HG03135 (cell line): Measurements from ENCODE around the gene AHI1.
"Not testable (repeated sequence)": the region's sequence is repeated elsewhere in the genome, so short reads cannot be mapped to it uniquely, and the experiment has no call there.

Experiments used
- ATAC-seq: cut with Tn5 transposase; IDR thresholded peaks from one replicate; pipeline ENCODE4 v1.9.1; 2021; ENCODE audit warnings: mild to moderate bottlenecking, moderate library complexity; ENCODE audit not compliant: unreplicated experiment

AHI1 gene

DNA sequence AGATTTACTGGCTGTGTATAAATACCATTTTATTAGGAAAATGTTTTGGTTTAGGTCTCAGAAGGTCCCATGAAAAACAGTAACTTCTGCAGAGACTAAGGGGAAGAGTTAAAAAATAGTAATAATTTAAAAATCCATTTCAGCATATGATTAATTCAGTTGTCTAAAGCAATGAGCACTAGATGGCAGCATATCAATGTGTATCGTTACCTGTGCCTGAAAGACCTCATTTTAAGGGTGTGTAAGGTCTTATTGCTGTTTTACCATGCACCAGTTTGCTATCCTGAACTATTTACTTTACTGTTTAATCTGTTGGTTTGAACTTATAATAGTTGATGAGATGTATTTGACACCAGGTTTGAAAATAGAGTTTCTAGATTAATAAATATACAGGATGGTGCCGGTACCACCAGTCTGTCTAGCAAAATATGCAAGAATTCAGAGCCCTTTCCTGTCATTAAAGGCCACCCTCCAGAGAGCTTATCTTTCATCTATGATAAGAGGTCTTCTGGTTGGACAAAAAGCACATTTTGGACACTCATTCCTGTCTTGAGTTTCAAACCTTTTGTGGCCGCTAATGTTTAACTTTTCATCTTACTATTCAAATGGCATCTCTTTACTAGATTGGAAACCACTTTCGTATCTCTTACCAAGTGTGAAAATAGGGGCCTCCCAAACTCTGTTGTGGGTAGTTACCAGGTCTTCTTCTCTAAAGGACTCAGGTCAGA, 8.9 kb upstream of the AHI1 start:
- ATAC-seq, result peak; percentile 84

DNA sequence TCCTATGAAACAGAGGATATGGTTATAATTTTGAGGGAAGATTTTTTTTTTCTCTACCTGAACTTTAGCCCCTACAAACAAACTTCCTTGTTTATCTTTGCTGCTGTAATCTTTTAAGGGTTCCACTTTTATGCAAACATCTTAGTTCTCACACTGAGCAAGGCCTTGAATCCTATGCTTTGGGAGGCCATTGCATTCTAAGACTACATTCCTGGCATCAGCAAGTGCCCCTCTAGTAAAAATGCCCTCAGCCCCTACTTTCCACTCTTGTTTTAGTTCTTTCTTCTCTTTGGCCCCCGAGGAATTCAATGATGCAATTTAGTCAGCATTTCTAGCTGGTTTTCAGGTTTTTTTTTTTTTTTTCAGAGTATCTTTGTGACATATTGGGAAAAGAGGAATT, 8.1 kb upstream of the AHI1 start:
- no peak for ATAC-seq

GRCh38 chr6:135505222-135505621, 7.7 kb upstream of the AHI1 start:
- ATAC-seq, result no peak

- ATAC-seq, result no peak
Observed at GRCh38 chr6:135504734-135505133, 7.2 kb upstream of the AHI1 start.

- ATAC-seq, result no peak
Observed at GRCh38 chr6:135503703-135504475, 6.3 kb upstream of the AHI1 start.

GRCh38 chr6:135499441-135500340, 2.2 kb upstream of the AHI1 start:
- no peak for ATAC-seq

GRCh38 chr6:135498185-135498841, 773 bp upstream of the AHI1 start:
- peak; percentile 46 for ATAC-seq

DNA sequence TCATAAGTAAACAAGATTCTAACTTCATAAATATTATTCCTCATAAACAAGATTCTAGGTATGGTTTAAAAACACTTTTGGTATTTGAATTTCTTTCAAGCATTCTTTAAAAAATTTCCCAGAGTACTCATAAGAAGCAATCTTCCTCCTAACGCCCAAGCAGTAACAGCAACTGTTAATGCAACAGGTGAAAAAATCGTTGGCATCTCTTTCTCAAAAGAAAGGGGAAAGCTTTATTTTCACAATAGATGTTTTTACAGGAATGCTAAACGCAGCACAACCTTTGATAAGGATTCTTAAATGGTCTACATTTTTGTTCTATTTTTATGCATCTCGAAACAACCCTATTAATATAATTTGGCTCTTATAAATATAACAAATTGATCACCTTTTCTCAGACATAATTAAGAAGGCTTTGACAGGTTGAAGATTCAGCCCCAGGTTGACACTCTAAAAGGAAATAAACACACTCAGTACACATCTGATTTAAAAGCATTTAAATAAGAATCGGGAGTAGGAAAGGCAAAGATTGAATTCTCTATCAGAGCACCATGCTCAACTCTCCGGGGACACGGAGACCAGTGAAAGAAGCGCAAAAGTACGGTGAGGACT, 634 bp downstream of the AHI1 start:
- ATAC-seq, result no peak

GRCh38 chr6:135493218-135493961, 4.2 kb downstream of the AHI1 start:
- no peak for ATAC-seq

DNA sequence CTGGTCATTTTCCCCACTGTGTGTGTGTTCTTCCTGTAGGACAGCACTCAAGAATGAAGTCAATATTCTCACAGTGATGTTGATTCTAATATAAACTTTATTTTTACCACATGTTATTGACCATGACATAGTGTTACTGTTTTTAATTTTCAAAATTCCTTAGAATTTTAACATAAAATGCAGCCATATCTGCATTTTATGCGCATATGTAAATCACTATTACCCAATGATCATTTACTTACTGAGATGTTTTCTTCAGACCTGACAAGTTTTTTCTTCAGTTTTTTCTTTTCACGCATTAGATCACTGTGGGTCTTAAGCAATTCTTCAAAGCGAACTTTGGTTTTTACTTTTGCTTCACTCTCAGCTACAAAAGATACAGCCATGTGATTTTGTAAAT, 7.2 kb downstream of the AHI1 start:
- ATAC-seq, result no peak

GRCh38 chr6:135488023-135488422, 9.5 kb downstream of the AHI1 start:
- ATAC-seq, result no peak

DNA sequence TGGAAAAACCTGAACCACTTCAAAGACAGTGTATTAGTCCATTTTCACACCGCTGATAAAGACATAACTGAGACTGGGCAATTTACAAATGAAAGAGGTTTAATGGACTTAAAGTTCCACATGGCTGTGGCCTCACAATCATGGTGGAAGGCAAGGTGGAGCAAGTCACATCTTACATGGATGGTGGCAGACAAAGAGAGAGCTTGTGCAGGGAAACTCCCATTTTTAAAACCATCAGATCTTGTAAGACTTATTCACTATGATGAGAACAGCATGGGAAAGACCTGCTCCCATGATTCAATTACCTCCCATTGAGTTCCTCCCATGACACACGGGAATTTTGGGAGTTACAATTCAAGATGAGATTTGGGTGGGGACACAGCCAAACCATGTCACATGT, 13.6 kb downstream of the AHI1 start:
- ATAC-seq, result not testable (repeated sequence)

DNA sequence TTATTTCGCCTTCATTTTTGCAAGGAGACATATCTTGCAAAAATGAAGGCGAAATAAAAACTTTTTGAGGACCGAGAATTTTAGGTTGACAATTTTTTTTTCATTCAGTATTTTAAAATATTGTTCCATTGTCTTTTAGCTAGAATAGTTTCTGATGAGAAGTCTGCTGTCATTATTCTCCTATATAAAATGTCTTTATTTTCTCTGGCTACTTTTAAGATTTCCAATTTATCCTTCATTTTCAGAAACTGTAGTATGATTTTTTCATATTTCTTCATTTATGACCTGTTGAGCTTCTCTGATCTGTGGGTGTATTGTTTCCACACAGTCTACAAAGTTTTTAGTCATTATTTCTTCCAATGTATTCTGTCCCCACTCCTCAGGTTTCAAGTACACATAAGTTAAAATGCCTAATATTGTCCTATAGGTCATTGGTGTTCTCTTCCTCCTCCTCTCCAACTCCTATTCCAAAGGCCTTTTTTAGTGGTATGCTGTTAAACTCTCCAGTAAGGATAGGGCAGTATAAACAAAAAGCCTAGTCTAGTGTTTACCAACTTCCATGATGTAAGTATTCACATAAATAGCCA, 15.7 kb downstream of the AHI1 start:
- no peak for ATAC-seq

- no peak for ATAC-seq
Observed at GRCh38 chr6:135479601-135480000, 17.9 kb downstream of the AHI1 start.

GRCh38 chr6:135478626-135479025, 18.9 kb downstream of the AHI1 start:
- ATAC-seq, result no peak

- no peak for ATAC-seq
Observed at GRCh38 chr6:135475292-135475886, 22.2 kb downstream of the AHI1 start.

GRCh38 chr6:135474362-135474761, 23.2 kb downstream of the AHI1 start:
- ATAC-seq, result no peak

DNA sequence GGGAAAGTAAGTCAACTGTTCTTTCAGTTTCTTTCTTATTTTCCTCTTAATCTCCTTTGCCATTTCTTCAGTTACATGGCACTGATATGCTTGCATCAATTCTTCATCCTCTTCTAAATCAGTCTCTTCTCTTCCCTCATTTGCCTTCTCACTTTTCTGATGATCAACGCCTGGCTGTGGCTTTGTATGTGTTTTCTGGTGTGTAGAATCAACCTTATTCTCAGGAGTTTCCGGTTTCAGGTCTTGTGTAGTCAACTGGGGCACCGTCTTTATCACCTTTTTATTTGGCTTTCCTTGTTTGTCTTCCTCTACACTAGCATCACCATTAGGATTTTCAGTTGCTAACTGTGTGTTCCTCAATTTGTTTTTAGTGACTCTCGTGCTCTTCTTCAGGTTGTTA, 31.6 kb downstream of the AHI1 start:
- ATAC-seq, result no peak

- ATAC-seq, result no peak
Observed at GRCh38 chr6:135465307-135465706, 32.2 kb downstream of the AHI1 start.
